Mesendoderm (in vitro differentiated cells): ENCODE results near the gene GLIPR1.

ENCODE experiments used
- DNase-seq: peaks from one replicate; pipeline ENCODE4 v3.0.0; 2013
- H2AK5ac ChIP-seq: 2 replicates; pipeline ENCODE4 v1.6.1; 2013; ENCODE audit warnings: low read length, inconsistent platforms
- H2BK120ac ChIP-seq: 2 replicates; pipeline ENCODE4 v1.6.1; 2013; ENCODE audit warnings: low read depth, mild to moderate bottlenecking, low read length, moderate library complexity, mixed read lengths
- H2BK15ac ChIP-seq: replicated peaks from 2 replicates; pipeline ENCODE4 v1.6.1; 2013; ENCODE audit warnings: low read depth, mild to moderate bottlenecking, moderate library complexity
- H2BK5ac ChIP-seq: 2 replicates; pipeline ENCODE4 v1.6.1; 2013; ENCODE audit warnings: low read length, inconsistent platforms
- H3K18ac ChIP-seq: 2 replicates; pipeline ENCODE4 v1.6.1; 2013; ENCODE audit warnings: mild to moderate bottlenecking, low read length, mixed read lengths
- H3K23ac ChIP-seq: one replicate; pipeline ENCODE4 v1.6.1; 2013; ENCODE audit warnings: low read length
- H3K27ac ChIP-seq: 2 replicates; pipeline ENCODE4 v1.5.1; 2013; ENCODE audit warnings: low read depth, mild to moderate bottlenecking, inconsistent platforms, low read length, moderate library complexity
- H3K27me3 ChIP-seq: 2 replicates; pipeline ENCODE4 v1.6.1; 2013; ENCODE audit warnings: low read length, control low read depth, mild to moderate bottlenecking, inconsistent platforms; ENCODE audit not compliant: insufficient read depth, poor library complexity
- H3K36me3 ChIP-seq: 2 replicates; pipeline ENCODE4 v1.6.1; 2013; ENCODE audit warnings: low read length, inconsistent platforms; ENCODE audit not compliant: control insufficient read depth, insufficient read depth
- H3K4ac ChIP-seq: one replicate; pipeline ENCODE4 v1.6.1; 2013; ENCODE audit warnings: low read depth, mild to moderate bottlenecking, low read length, moderate library complexity
- H3K4me1 ChIP-seq: 2 replicates; pipeline ENCODE4 v1.6.1; 2013; ENCODE audit warnings: low read depth, low read length, inconsistent platforms; ENCODE audit not compliant: control insufficient read depth
- H3K4me2 ChIP-seq: 2 replicates; pipeline ENCODE4 v1.6.1; 2013; ENCODE audit warnings: low read length
- H3K4me3 ChIP-seq: 2 replicates; pipeline ENCODE4 v1.5.1; 2013; ENCODE audit warnings: mild to moderate bottlenecking, low read length
- H3K56ac ChIP-seq: one replicate; pipeline ENCODE4 v1.6.1; 2013; ENCODE audit warnings: low read length
- H3K79me1 ChIP-seq: 2 replicates; pipeline ENCODE4 v1.6.1; 2013; ENCODE audit warnings: low read length, inconsistent platforms
- H3K79me2 ChIP-seq: 2 replicates; pipeline ENCODE4 v1.6.1; 2013; ENCODE audit warnings: mild to moderate bottlenecking, low read length; ENCODE audit not compliant: control insufficient read depth, insufficient read depth
- H3K9ac ChIP-seq: 2 replicates; pipeline ENCODE4 v1.6.1; 2013; ENCODE audit warnings: low read length, inconsistent platforms
- H4K5ac ChIP-seq: one replicate; pipeline ENCODE4 v1.6.1; 2013; ENCODE audit warnings: low read length
- H4K8ac ChIP-seq: one replicate; pipeline ENCODE4 v1.6.1; 2013; ENCODE audit warnings: low read depth, mild to moderate bottlenecking, control low read depth, low read length, moderate library complexity
- WGBS: extraction: QIAGEN DNeasy Blood & Tissue Kit; methylation state at CpG from one replicate; pipeline ENCODE4 v1.1.7; 2013; ENCODE audit warnings: low lambda C conversion rate, missing lambda C conversion rate; ENCODE audit not compliant: insufficient coverage; ENCODE audit errors: extremely low coverage; 5-methylcytosine and 5-hydroxymethylcytosine counted together

The GLIPR1 gene

GRCh38 chr12:75459755-75460154 lies 20.8 kb upstream of the GLIPR1 start:
- Histone ChIP-seq H4K8ac (no peak overlapping the region), H3K27me3 (no peaks in the 10 kb centered on the region), H2BK5ac (no peak overlapping the region), H3K79me1 (no peaks in the 10 kb centered on the region), H3K4me3 (no peak overlapping the region), H3K9ac (no peak overlapping the region), H3K4ac (no peak overlapping the region), H3K4me1 (no peaks in the 10 kb centered on the region), H3K23ac (no peak overlapping the region), H2BK15ac (no peak overlapping the region), H3K18ac (no peak overlapping the region), H3K56ac (no peak overlapping the region), H3K27ac (no peak overlapping the region), H3K4me2 (no peak overlapping the region), H4K5ac (no peak overlapping the region), H2BK120ac (no peak overlapping the region), H3K79me2 (no peaks in the 10 kb centered on the region), H2AK5ac (no peak overlapping the region), H3K36me3 (no peaks in the 10 kb centered on the region)
- DNase-seq, result no peak
- no CpG with 5 or more reads among the region's 3 CpGs for WGBS

- no peaks in the 10 kb centered on the region for H3K79me1 ChIP-seq
- no peak overlapping the region for H3K18ac ChIP-seq
- H3K4me3 ChIP-seq, result no peak overlapping the region
- no peak overlapping the region for H2BK15ac ChIP-seq
- no peaks in the 10 kb centered on the region for H3K4me1 ChIP-seq
- no peaks in the 10 kb centered on the region for H3K79me2 ChIP-seq
- no peak overlapping the region for H3K4ac ChIP-seq
- no peak overlapping the region for H3K56ac ChIP-seq
- H3K9ac ChIP-seq, result no peak overlapping the region
- H3K23ac ChIP-seq, result no peak overlapping the region
- no peaks in the 10 kb centered on the region for H3K27me3 ChIP-seq
- H3K36me3 ChIP-seq, result no peaks in the 10 kb centered on the region
- H2BK5ac ChIP-seq, result no peak overlapping the region
- H2BK120ac ChIP-seq, result no peak overlapping the region
- H3K4me2 ChIP-seq, result no peak overlapping the region
- DNase-seq, result no peak
- no peak overlapping the region for H4K8ac ChIP-seq
- H4K5ac ChIP-seq, result no peak overlapping the region
- no peak overlapping the region for H3K27ac ChIP-seq
- no peak overlapping the region for H2AK5ac ChIP-seq
Measured at GRCh38 chr12:75460204-75460603, 20.4 kb upstream of the GLIPR1 start.

DNA sequence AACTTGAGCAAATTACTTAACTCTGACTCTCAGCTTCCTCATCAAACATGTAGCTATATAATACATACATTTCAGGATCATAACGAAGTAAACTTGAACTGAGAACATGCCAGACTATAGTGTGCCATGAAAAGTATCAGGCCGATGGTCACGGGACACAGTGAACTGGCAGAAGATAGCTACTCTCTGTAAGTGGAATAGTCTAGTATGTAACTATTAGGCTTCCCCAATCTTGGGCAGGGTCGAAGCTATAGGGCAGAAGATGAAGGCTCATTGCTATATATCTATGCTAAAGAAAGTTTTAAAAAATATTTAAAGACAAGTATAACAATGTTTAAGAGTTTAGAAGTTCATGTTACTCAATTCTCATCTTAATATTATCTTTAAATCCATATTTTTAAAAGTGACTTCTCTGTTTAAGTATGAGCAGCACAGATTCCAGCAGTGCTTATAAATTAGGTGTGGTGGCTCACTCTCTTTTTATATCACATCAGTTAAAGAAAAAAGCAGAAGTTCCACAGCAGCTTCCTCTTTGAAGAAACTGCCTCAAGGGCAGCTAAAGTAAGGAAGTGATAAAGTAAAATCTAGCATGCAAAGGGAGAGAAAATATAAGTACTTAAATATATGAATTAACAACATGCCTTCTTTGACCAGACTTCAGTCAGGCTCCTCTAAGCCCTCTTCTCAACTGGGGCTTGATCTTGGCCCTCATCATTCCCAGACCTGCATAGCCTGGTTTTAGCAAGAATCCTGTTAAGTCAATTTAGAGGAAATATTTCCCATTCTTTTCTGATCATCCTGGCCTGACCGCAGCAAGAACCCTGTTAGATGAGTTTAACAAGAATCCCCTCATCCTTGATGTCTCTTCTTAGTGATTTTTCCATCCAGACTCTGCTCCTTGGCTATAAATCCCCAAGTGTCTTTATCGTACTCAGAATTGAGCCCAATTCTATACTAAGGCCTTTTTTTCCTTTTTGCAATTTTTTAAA lies 8.4 kb upstream of the GLIPR1 start:
- H2BK120ac ChIP-seq, result no peak overlapping the region
- H2AK5ac ChIP-seq, result no peak overlapping the region
- H3K4ac ChIP-seq, result no peak overlapping the region
- no peak overlapping the region for H3K23ac ChIP-seq
- H3K27ac ChIP-seq, result no peak overlapping the region
- no peak overlapping the region for H2BK15ac ChIP-seq
- WGBS, result no CpG with 5 or more reads among the region's 6 CpGs
- H3K4me1 ChIP-seq, result no peaks in the 10 kb centered on the region
- H3K79me2 ChIP-seq, result no peaks in the 10 kb centered on the region
- H3K27me3 ChIP-seq, result no peaks in the 10 kb centered on the region
- no peak overlapping the region for H3K18ac ChIP-seq
- H4K8ac ChIP-seq, result no peak overlapping the region
- H3K4me2 ChIP-seq, result no peak overlapping the region
- no peaks in the 10 kb centered on the region for H3K36me3 ChIP-seq
- DNase-seq, result peak; percentile 29
- H2BK5ac ChIP-seq, result no peak overlapping the region
- no peak overlapping the region for H3K4me3 ChIP-seq
- H4K5ac ChIP-seq, result no peak overlapping the region
- no peak overlapping the region for H3K9ac ChIP-seq
- no peaks in the 10 kb centered on the region for H3K79me1 ChIP-seq
- no peak overlapping the region for H3K56ac ChIP-seq

DNA sequence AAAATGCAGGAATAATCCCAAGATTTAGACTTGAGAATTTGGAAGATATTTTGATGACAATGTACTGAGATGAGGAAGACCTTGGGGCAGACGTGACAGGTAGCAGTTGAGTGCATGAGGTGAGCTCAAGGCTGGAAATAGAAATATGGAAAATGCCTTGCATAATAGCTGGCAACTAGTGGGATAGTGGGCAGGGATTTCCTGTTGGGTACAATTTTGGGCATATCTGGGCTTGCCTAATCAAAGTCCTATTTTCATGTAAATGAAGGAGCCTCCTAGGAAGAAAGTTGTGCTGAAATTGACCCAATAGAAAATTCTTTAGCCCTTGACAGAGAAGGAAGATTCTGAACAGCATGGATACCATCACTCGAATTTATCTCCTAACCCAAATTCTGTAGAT lies 6.4 kb upstream of the GLIPR1 start:
- H2BK120ac ChIP-seq, result no peak overlapping the region
- no peak overlapping the region for H4K8ac ChIP-seq
- H3K79me2 ChIP-seq, result no peaks in the 10 kb centered on the region
- H3K4me2 ChIP-seq, result no peak overlapping the region
- no peak overlapping the region for H3K23ac ChIP-seq
- H2BK5ac ChIP-seq, result no peak overlapping the region
- no peak overlapping the region for H3K9ac ChIP-seq
- no peak overlapping the region for H3K4me3 ChIP-seq
- no peaks in the 10 kb centered on the region for H3K27me3 ChIP-seq
- WGBS, result no CpG with 5 or more reads among the region's 2 CpGs
- H2BK15ac ChIP-seq, result no peak overlapping the region
- no peaks in the 10 kb centered on the region for H3K36me3 ChIP-seq
- no peak overlapping the region for H3K27ac ChIP-seq
- no peak for DNase-seq
- H3K4me1 ChIP-seq, result no peaks in the 10 kb centered on the region
- H3K4ac ChIP-seq, result no peak overlapping the region
- no peaks in the 10 kb centered on the region for H3K79me1 ChIP-seq
- no peak overlapping the region for H3K18ac ChIP-seq
- H4K5ac ChIP-seq, result no peak overlapping the region
- H3K56ac ChIP-seq, result no peak overlapping the region
- H2AK5ac ChIP-seq, result no peak overlapping the region

- H3K9ac ChIP-seq, result no peak overlapping the region
- no peaks in the 10 kb centered on the region for H3K36me3 ChIP-seq
- no peak for DNase-seq
- no peak overlapping the region for H2BK5ac ChIP-seq
- H3K18ac ChIP-seq, result no peak overlapping the region
- H2BK15ac ChIP-seq, result no peak overlapping the region
- no peak overlapping the region for H3K56ac ChIP-seq
- no peaks in the 10 kb centered on the region for H3K79me2 ChIP-seq
- no peak overlapping the region for H4K5ac ChIP-seq
- no peak overlapping the region for H3K4me2 ChIP-seq
- no peak overlapping the region for H2AK5ac ChIP-seq
- no peak overlapping the region for H3K4me3 ChIP-seq
- no peak overlapping the region for H4K8ac ChIP-seq
- no peak overlapping the region for H3K27ac ChIP-seq
- no peaks in the 10 kb centered on the region for H3K79me1 ChIP-seq
- no CpG with 5 or more reads among the region's 1 CpG for WGBS
- H3K4me1 ChIP-seq, result peaks cover 2% of the 10 kb centered on the region
- no peak overlapping the region for H3K4ac ChIP-seq
- no peak overlapping the region for H3K23ac ChIP-seq
- H2BK120ac ChIP-seq, result no peak overlapping the region
- H3K27me3 ChIP-seq, result no peaks in the 10 kb centered on the region
Measured at GRCh38 chr12:75476071-75476470, 4.5 kb upstream of the GLIPR1 start.

DNA sequence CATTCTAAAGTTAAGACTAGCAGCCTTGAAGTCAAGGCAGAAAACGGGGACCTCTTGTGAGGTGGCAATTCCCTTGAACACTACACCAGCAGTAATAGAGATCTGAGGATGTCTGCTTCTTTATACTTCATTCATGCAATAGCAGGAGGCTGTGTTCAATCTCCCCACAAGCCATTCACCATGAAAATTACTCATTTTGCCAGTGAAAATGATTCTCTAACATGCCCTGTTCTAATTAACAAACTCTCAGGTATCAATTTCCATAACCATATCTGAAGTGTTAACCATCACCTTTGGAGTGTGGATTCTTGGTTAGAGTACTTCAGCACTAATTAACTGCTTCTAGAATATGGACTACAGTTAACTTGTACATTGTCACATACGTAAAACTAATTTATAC lies 3.4 kb upstream of the GLIPR1 start:
- DNase-seq, result no peak
- Histone ChIP-seq H3K23ac (no peak overlapping the region), H3K79me2 (no peaks in the 10 kb centered on the region), H3K18ac (no peak overlapping the region), H3K9ac (no peak overlapping the region), H2AK5ac (no peak overlapping the region), H3K4me1 (peaks cover 4% of the 10 kb centered on the region), H3K79me1 (no peaks in the 10 kb centered on the region), H3K27me3 (no peaks in the 10 kb centered on the region), H3K36me3 (no peaks in the 10 kb centered on the region), H3K4me3 (no peak overlapping the region), H3K27ac (no peak overlapping the region), H3K4ac (no peak overlapping the region), H3K4me2 (no peak overlapping the region), H2BK15ac (no peak overlapping the region), H4K5ac (no peak overlapping the region), H2BK120ac (no peak overlapping the region), H2BK5ac (no peak overlapping the region), H4K8ac (no peak overlapping the region), H3K56ac (no peak overlapping the region)
- no CpG with 5 or more reads among the region's 2 CpGs for WGBS
